PC-3 (cell line): Measurements from ENCODE around the gene ARHGEF37. TPM values are rescaled to one million over a fixed set of nuclear protein-coding genes. Genes with fewer than 3 reads are reported as not detected.

ENCODE experiments used
- ATAC-seq: fragments of 200-7000 bp; cut with Tn5 transposase; 2 replicates; pipeline ENCODE4 v1.9.1; 2020; ENCODE audit warnings: mild to moderate bottlenecking, moderate library complexity
- BruUV-seq: library from RNA; stranded (reverse); fragments of 400-500 nt; replicated peaks from 2 replicates; lab custom pipeline; 2021; lab: Mats Ljungman, UMichigan
- CTCF ChIA-PET: fragments of 300-600 bp; sonication (Branson Sonifier 250); formaldehyde crosslinking; loops from one replicate; lab custom pipeline; 2022; ENCODE audit warnings: antibody characterized with exemption; lab: Charles Lee
- POLR2A ChIA-PET: fragments of 300-600 bp; sonication (Branson Sonifier 250); formaldehyde crosslinking; loops from one replicate; lab custom pipeline; 2022; ENCODE audit warnings: antibody characterized with exemption; ENCODE audit not compliant: unreplicated experiment; lab: Charles Lee
- DNase-seq: peaks from one replicate; pipeline ENCODE4 v3.0.0-alpha.2; 2015
- H2AFZ ChIP-seq: fragments of 300-600 bp; sonication (generic); 2 replicates; pipeline ENCODE4 v1.6.0; 2016; ENCODE audit warnings: antibody characterized with exemption, low read length
- H3F3A ChIP-seq: fragments of 300-600 bp; sonication (generic); one replicate; pipeline ENCODE4 v1.6.0; 2017; ENCODE audit warnings: antibody characterized with exemption, low read length, control low read depth, mild to moderate bottlenecking; ENCODE audit not compliant: unreplicated experiment
- H3K27ac ChIP-seq: fragments of 300-600 bp; sonication (generic); 2 replicates; pipeline ENCODE4 v1.5.1; 2016; ENCODE audit warnings: mild to moderate bottlenecking, low read length
- H3K27me3 ChIP-seq: fragments of 300-600 bp; sonication (generic); 2 replicates; pipeline ENCODE4 v1.6.1; 2016; ENCODE audit warnings: low read length, mixed read lengths
- H3K36me3 ChIP-seq: fragments of 300-600 bp; sonication (generic); 2 replicates; pipeline ENCODE4 v1.6.1; 2016; ENCODE audit warnings: low read depth, mixed run types, low read length, mixed read lengths
- H3K4me1 ChIP-seq: fragments of 300-600 bp; sonication (generic); 2 replicates; pipeline ENCODE4 v1.5.1; 2016; ENCODE audit warnings: low read length; ENCODE audit not compliant: insufficient read depth
- H3K4me2 ChIP-seq: fragments of 300-600 bp; sonication (generic); 2 replicates; pipeline ENCODE4 v1.6.0; 2016; ENCODE audit warnings: low read length
- H3K4me3 ChIP-seq: fragments of 300-600 bp; sonication (generic); 2 replicates; pipeline ENCODE4 v1.5.1; 2016; ENCODE audit warnings: mild to moderate bottlenecking, low read length, mixed read lengths
- H3K79me2 ChIP-seq: fragments of 300-600 bp; sonication (generic); 2 replicates; pipeline ENCODE4 v1.6.1; 2017; ENCODE audit warnings: low read length, mixed read lengths
- H3K9ac ChIP-seq: fragments of 300-600 bp; sonication (generic); 2 replicates; pipeline ENCODE4 v1.6.0; 2016; ENCODE audit warnings: mild to moderate bottlenecking, low read length
- H3K9me2 ChIP-seq: fragments of 300-600 bp; sonication (generic); replicated peaks from 2 replicates; pipeline ENCODE4 v1.6.1; 2016; ENCODE audit warnings: mixed run types, low read length, mixed read lengths
- H3K9me3 ChIP-seq: fragments of 300-600 bp; sonication (generic); 2 replicates; pipeline ENCODE4 v1.6.1; 2016; ENCODE audit warnings: low read length, mixed read lengths
- H4K20me1 ChIP-seq: fragments of 300-600 bp; sonication (generic); 2 replicates; pipeline ENCODE4 v1.6.1; 2016; ENCODE audit warnings: low read length, mixed read lengths
- EZH2 ChIP-seq: fragments of 300-600 bp; sonication (generic); IDR thresholded peaks from one replicate; pipeline ENCODE4 v1.6.1; 2017; ENCODE audit warnings: antibody characterized with exemption, mild to moderate bottlenecking, low read length; ENCODE audit not compliant: unreplicated experiment
- EZH2phosphoT487 ChIP-seq: fragments of 300-600 bp; sonication (generic); IDR thresholded peaks from 2 replicates; pipeline ENCODE4 v1.6.1; 2018; ENCODE audit warnings: mild to moderate bottlenecking, antibody characterized with exemption, low read length, borderline replicate concordance
- intact Hi-C: fragments of 100-400 bp; cut with micrococcal nuclease; formaldehyde crosslinking; loops from 2 replicates; pipeline ENCODE4 v1.9.0; 2023
- total RNA-seq: library from RNA; depleted of rRNA; stranded (reverse); fragments of >200 nt; gene quantifications from 2 replicates; pipeline ENCODE4 v1.2.3, GENCODE V29; 2014
- TF ChIP-seq, protein P1 (sequence below): fragments of 300-600 bp; sonication (generic); conservative IDR thresholded peaks from 2 replicates; pipeline ENCODE4 v1.5.1; 2017; ENCODE audit warnings: antibody characterized with exemption, low read depth, mild to moderate bottlenecking, low read length

The ARHGEF37 gene
- total RNA-seq, 1 experiment from 2014 or later, result 6.5 TPM

DNA sequence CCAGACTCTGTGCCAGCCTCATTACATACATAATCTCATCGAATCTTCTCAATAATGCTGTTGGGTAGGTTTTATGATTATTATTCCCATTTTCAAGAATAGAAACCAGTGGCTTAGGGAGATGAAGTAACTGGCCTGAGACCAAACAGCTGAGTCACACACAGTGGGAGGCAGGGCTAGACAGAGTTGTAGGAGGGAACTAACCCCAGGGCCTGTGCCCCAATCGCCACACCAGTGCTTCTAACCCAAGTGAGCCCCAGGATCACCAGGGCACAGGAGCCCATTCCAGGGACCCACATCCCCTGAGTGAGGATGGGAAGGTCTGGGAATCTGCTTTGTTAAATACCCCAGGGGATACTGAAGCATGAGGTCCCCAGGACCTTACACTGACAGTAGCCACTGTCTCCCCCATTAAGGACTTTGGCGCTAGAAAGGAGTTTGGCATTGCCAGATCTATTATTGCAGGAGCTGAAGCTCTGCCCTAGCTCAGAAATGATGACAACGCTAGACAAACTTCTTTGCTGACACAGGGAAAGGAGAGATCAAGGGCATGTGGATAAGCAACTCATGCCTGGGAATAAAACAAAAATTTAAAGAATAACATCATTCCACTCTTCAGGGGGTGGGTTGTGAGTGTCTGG lies 85.0 kb downstream of the ARHGEF37 start:
- no peaks in the 10 kb centered on the region for H3F3A ChIP-seq
- no peaks in the 10 kb centered on the region for H3K4me1 ChIP-seq
- TF ChIP-seq EZH2phosphoT487 (no peak), EZH2 (no peak)
- TF ChIP-seq, protein P1, sequence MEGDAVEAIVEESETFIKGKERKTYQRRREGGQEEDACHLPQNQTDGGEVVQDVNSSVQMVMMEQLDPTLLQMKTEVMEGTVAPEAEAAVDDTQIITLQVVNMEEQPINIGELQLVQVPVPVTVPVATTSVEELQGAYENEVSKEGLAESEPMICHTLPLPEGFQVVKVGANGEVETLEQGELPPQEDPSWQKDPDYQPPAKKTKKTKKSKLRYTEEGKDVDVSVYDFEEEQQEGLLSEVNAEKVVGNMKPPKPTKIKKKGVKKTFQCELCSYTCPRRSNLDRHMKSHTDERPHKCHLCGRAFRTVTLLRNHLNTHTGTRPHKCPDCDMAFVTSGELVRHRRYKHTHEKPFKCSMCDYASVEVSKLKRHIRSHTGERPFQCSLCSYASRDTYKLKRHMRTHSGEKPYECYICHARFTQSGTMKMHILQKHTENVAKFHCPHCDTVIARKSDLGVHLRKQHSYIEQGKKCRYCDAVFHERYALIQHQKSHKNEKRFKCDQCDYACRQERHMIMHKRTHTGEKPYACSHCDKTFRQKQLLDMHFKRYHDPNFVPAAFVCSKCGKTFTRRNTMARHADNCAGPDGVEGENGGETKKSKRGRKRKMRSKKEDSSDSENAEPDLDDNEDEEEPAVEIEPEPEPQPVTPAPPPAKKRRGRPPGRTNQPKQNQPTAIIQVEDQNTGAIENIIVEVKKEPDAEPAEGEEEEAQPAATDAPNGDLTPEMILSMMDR, result no peak
- peak; percentile 54 for ATAC-seq
- peaks cover 9% of the 10 kb centered on the region; the same call in 1 of the 2 replicates for H3K9me3 ChIP-seq
- CTCF ChIA-PET, result interaction anchor here (2.7 kb wide), 1 partner anchor 64 kb away, joined by 17 read pairs; the partner anchor contains the start of gene PPARGC1B
- H2AFZ ChIP-seq, result no peak overlapping the region
- H3K9me2 ChIP-seq, result no peaks in the 10 kb centered on the region
- H3K4me2 ChIP-seq, result no peak overlapping the region
- H3K9ac ChIP-seq, result no peak overlapping the region
- no peaks in the 10 kb centered on the region for H3K27me3 ChIP-seq
- H3K79me2 ChIP-seq, result no peaks in the 10 kb centered on the region
- no peaks in the 10 kb centered on the region for H4K20me1 ChIP-seq
- POLR2A ChIA-PET, result no interaction called here
- no TSS peak for BruUV-seq
- DNase-seq, result peak; percentile 47
- intact Hi-C loops, result loop anchor here (2.0 kb wide), 1 partner anchor 64 kb away; the partner anchor contains the start of gene PPARGC1B
- H3K4me3 ChIP-seq, result no peak overlapping the region
- no peaks in the 10 kb centered on the region for H3K36me3 ChIP-seq
- H3K27ac ChIP-seq, result no peak overlapping the region

GRCh38 chr5:149667084-149667828 lies 86.0 kb downstream of the ARHGEF37 start:
- Histone ChIP-seq H3K27ac (no peak overlapping the region), H3K9me3 (peaks cover 9% of the 10 kb centered on the region; the same call in 1 of the 2 replicates), H2AFZ (no peak overlapping the region), H3K9me2 (no peaks in the 10 kb centered on the region), H3K4me3 (no peak overlapping the region), H3K4me1 (no peaks in the 10 kb centered on the region), H3K36me3 (no peaks in the 10 kb centered on the region), H3F3A (no peaks in the 10 kb centered on the region), H3K27me3 (no peaks in the 10 kb centered on the region), H4K20me1 (no peaks in the 10 kb centered on the region), H3K9ac (no peak overlapping the region), H3K4me2 (no peak overlapping the region), H3K79me2 (no peaks in the 10 kb centered on the region)
- ChIA-PET CTCF (interaction anchor here (0.6 to 2.7 kb wide), 10 partner anchors 11 to 505 kb away, joined by 3 to 17 read pairs (median 5); partner anchors contain the start of gene PPARGC1B), POLR2A (no interaction called here)
- intact Hi-C loops, result loop anchor here (1.0 to 2.0 kb wide), 3 partner anchors 30 to 161 kb away; partner anchors contain the start of gene PPARGC1B
- ATAC-seq (peak; percentile 47), DNase-seq (peak; percentile 79)
- BruUV-seq, result no TSS peak
- TF ChIP-seq EZH2phosphoT487, result no peak
- TF ChIP-seq, protein P1, result peak; percentile 99
- no peak for TF ChIP-seq EZH2
